Activated CD4-positive, alpha-beta T cell treated with anti-CD3 and anti-CD28 coated beads, Interleukin-2, amount 50 U/mL, for 48 hours (primary cell): ENCODE results near the gene AMD1.
"Not testable (repeated sequence)": the region's sequence is repeated elsewhere in the genome, so short reads cannot be mapped to it uniquely, and the experiment has no call there.

Experiments
- DNase-seq, 2 experiments: peaks; one replicate each; pipeline ENCODE4 v3.0.0-alpha.2; 2020

Gene AMD1

GRCh38 chr6:110873981-110874879, at the start of gene AMD1:
Gene AMD1, plus strand, starts transcription at chr6:110874785. Its CDS starts 321 bp downstream, at chr6:110875106.
- peak; percentile 91 to 95 for DNase-seq

- no peak for DNase-seq
Measured at GRCh38 chr6:110826236-110827129, 48.1 kb upstream of the AMD1 start.

- no peak for DNase-seq
Measured at GRCh38 chr6:110828396-110828795, 46.2 kb upstream of the AMD1 start.

GRCh38 chr6:110831405-110831804, 43.2 kb upstream of the AMD1 start:
- no peak for DNase-seq

- DNase-seq = no peak
Measured at GRCh38 chr6:110833831-110834230, 40.8 kb upstream of the AMD1 start.

- DNase-seq = not testable (repeated sequence)
Measured at GRCh38 chr6:110835751-110836150, 38.8 kb upstream of the AMD1 start.

GRCh38 chr6:110841266-110841665, 33.3 kb upstream of the AMD1 start:
- no peak for DNase-seq

GRCh38 chr6:110849781-110850180, 24.8 kb upstream of the AMD1 start:
- no peak for DNase-seq

- DNase-seq = no peak
Measured at GRCh38 chr6:110852773-110853172, 21.8 kb upstream of the AMD1 start.

GRCh38 chr6:110853754-110854477, 20.7 kb upstream of the AMD1 start:
- DNase-seq = no peak

- DNase-seq = no peak
Measured at GRCh38 chr6:110856296-110856695, 18.3 kb upstream of the AMD1 start.

- DNase-seq = no peak
Measured at GRCh38 chr6:110858016-110858415, 16.6 kb upstream of the AMD1 start.

- DNase-seq = no peak
Measured at GRCh38 chr6:110858562-110859214, 15.9 kb upstream of the AMD1 start.

GRCh38 chr6:110859335-110859792, 15.2 kb upstream of the AMD1 start:
- no peak for DNase-seq

GRCh38 chr6:110864824-110865223, 9.8 kb upstream of the AMD1 start:
- DNase-seq = no peak

GRCh38 chr6:110874880-110875547, 429 bp downstream of the AMD1 start:
- DNase-seq = peak; percentile 51 to 55

- DNase-seq = peak in 1 of 2 experiments; percentile 62
Measured at GRCh38 chr6:110875548-110876169, 1.1 kb downstream of the AMD1 start.

- peak; percentile 71 to 78 for DNase-seq
Measured at GRCh38 chr6:110876170-110876773, 1.7 kb downstream of the AMD1 start.

GRCh38 chr6:110876806-110877564, 2.4 kb downstream of the AMD1 start:
- DNase-seq = no peak

GRCh38 chr6:110877569-110877968, 3.0 kb downstream of the AMD1 start:
- DNase-seq = no peak
